ENCODE data around the gene STX12.
"Not testable (repeated sequence)": the region's sequence is repeated elsewhere in the genome, so short reads cannot be mapped to it uniquely, and the experiment has no call there.

STX12 gene

GRCh38 chr1:27871076-27871475, 98.1 kb downstream of the STX12 start:
- not testable (repeated sequence) for DNase-seq

- peak; percentile 79 to 82 for DNase-seq
Measured at GRCh38 chr1:27872059-27872801, 99.2 kb downstream of the STX12 start, which contains the start of gene THEMIS2. TSS of gene THEMIS2 (plus strand) at chr1:27872544. CDS start at chr1:27872572, 28 bp downstream.

GRCh38 chr1:27872802-27873551, 100.0 kb downstream of the STX12 start:
- peak in 1 of 2 donors; percentile 33 for DNase-seq

GRCh38 chr1:27873671-27874384, 100.8 kb downstream of the STX12 start:
- DNase-seq = peak in 1 of 2 donors; percentile 65
